ENCODE data around the gene GDI2. TPM values are rescaled to one million over a fixed set of nuclear protein-coding genes. Genes with fewer than 3 reads are reported as not detected.

Gene GDI2
- total RNA-seq: 100 to 1,000 TPM; 137 to 140 TPM
- 100 to 1,000 TPM; 193 to 248 TPM for polyA plus RNA-seq

DNA sequence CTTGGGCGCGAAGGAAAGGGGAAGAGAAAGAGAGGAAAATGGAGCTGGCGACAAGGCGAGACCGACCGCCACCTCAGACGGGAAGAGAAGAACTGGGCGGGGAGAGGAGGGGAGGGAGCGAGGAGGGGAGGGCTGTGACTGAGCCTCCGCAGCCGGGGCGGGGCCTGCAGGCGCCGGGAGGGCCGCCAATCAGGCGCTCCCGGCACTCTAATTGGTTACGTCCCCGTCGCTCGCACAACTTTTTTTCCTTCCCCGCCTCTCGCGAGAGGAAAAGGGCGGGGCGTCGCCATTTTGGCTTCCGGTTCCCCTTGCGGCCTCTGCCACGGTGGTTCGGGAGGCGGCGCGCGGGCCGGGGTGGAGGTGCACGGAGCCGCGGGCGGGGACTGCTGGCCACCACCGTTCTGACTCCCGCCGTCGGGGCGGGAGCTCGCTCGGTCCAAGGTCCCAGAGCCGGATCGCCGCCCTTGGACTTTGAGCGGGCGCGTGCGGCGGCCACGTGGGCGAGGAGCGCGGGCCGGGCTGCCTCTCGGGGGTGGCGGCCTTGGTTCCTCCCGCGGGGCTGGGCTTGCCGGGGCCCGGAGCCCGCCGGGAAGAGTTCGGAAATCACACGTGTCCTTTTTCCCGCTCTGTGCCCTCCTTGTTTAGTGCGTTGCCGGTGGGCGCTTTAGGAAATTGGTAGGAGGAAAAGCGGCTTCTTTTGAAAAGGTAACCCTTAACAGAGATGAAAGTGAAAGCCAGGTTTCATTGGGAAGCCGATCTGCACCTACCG lies at the start of gene GDI2:
TSS of gene GDI2 (minus strand) at position 94 of the 769 bp plus-strand sequence. CDS start 176 bp downstream, outside the sequence.
- H3K27ac ChIP-seq (ENCODE audit: low read depth, low read length): peak within 1 kb of the TSS; percentile 98

DNA sequence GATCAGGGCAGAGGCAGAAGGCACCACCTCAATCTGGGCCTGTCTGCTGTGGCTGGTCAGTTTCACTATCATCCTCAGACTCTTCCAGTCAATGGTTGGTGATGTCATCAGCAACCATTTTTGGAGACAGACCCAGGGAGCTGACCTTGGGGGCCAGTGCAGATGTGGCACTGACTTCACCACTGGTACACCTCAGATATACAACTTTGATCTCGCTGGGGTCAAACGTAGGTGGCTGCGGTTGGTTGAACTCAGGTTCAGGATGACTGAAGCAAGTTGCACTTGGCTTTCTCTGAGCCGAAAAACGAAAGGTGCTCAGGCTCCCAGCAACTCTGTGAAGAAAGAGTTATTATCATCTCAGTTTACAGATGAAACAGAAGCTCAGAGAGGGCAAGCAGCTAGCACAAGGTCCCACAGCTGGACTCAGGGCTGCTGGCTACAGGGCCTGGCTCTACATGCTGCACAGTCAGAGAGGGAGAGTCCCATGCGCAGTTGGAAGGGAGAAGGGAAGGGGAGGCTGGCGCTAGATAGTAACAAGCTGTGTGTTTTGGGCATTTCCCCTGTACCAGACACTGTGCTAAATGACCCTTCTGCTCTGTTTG lies 49.2 kb upstream of the GDI2 start:
- CTCF ChIA-PET (ENCODE audit: partially characterized antibody): no interaction called here
- Histone ChIP-seq H3K36me3 (ENCODE audit: insufficient read depth, low read length) (no peaks in the 10 kb centered on the region), H3K4me1 (ENCODE audit: insufficient read depth, low read length) (no peaks in the 10 kb centered on the region), H3K9me3 (ENCODE audit: control insufficient read depth in 1 of 2, low read length in 2 of 2) (no peaks in the 10 kb centered on the region), H3K27me3 (ENCODE audit: insufficient read depth, low read length) (no peaks in the 10 kb centered on the region), H3K4me3 (ENCODE audit: low read length in 2 of 2) (no peak overlapping the region), H3K27ac (ENCODE audit: low read depth, low read length) (no peak overlapping the region)
- Mint-ChIP-seq H3K4me3 (no peak overlapping the region), H3K27ac (peak overlapping the region in 1 of 7 donors; percentile 25), H3K9me3 (no peaks in the 10 kb centered on the region), H3K36me3 (peaks cover 0 to 6% of the 10 kb centered on the region in 2 donors), H3K27me3 (no peaks in the 10 kb centered on the region), H3K4me1 (peaks cover 0 to 2% (median 0%) of the 10 kb centered on the region in 4 donors)
- POLR2A ChIA-PET (ENCODE audit: partially characterized antibody): no interaction called here
- intact Hi-C loops (cut with micrococcal nuclease): no loop called here
- DNase-seq: no peak

More for the DNA sequence above, at the start of gene GDI2:
- Mint-ChIP-seq H3K4me1 (peaks cover 40 to 64% (median 53%) of the 10 kb centered on the region in 4 donors), H3K4me3 (peak within 1 kb of the TSS; percentile 87 to 99 (median 95)), H3K36me3 (peaks cover 5 to 16% of the 10 kb centered on the region in 2 donors), H3K9me3 (peaks cover 0 to 2% (median 0%) of the 10 kb centered on the region in 8 donors), H3K27ac (peak within 1 kb of the TSS; percentile 88 to 98 (median 97)), H3K27me3 (no peaks in the 10 kb centered on the region)
- DNase-seq: peak; percentile 96 to 98 (median 97)
- CTCF ChIA-PET (ENCODE audit: partially characterized antibody): interaction anchor here (0.9 to 1.2 kb wide), 3 partner anchors 59 to 125 kb away, joined by 3 to 4 read pairs (median 4); no protein-coding TSS in a partner anchor
- H3K27me3 ChIP-seq (ENCODE audit: insufficient read depth, low read length): no peaks in the 10 kb centered on the region
- H3K4me3 ChIP-seq (ENCODE audit: low read length in 2 of 2): peak within 1 kb of the TSS; percentile 78 to 95
- H3K9me3 ChIP-seq (ENCODE audit: control insufficient read depth in 1 of 2, low read length in 2 of 2): no peaks in the 10 kb centered on the region
- H3K4me1 ChIP-seq (ENCODE audit: insufficient read depth, low read length): peaks cover 50% of the 10 kb centered on the region
- intact Hi-C loops (cut with micrococcal nuclease): loop anchor here (1.0 to 10.0 kb wide), 9 partner anchors 39 to 1975 kb away; partner anchors contain the start of genes ATP5F1C, FBH1, IL15RA and RBM17
- H3K36me3 ChIP-seq (ENCODE audit: insufficient read depth, low read length): no peaks in the 10 kb centered on the region
- POLR2A ChIA-PET (ENCODE audit: partially characterized antibody): interaction anchor here (0.7 to 2.6 kb wide), 20 partner anchors 9 to 596 kb away, joined by 3 to 27 read pairs (median 4); partner anchors contain the start of genes ANKRD16, FBH1 and TASOR2

DNA sequence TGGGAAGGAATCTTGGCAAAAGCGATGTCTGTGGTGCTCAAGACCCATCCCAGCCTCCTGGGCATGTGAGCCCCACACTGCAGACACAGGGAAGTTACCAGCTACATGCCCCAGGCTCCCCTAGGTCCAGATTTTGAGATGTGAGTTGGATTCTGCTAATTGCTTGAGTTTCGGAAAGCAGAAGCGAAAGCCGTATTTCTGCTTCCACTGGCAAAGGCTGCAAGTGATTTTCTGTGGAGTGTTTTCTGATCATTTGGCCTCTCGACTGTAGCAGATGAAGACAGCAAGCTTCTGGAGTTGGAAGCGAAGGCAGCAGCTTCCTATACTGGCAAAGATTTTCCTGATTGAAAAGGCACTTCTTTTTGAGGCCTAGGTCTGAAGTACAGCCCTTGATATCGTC lies 46.8 kb upstream of the GDI2 start:
- intact Hi-C loops (cut with micrococcal nuclease): no loop called here
- Histone ChIP-seq H3K36me3 (ENCODE audit: insufficient read depth, low read length) (no peaks in the 10 kb centered on the region), H3K27me3 (ENCODE audit: insufficient read depth, low read length) (no peaks in the 10 kb centered on the region), H3K4me3 (ENCODE audit: low read length in 2 of 2) (no peak overlapping the region), H3K27ac (ENCODE audit: low read depth, low read length) (no peak overlapping the region), H3K9me3 (ENCODE audit: control insufficient read depth in 1 of 2, low read length in 2 of 2) (no peaks in the 10 kb centered on the region), H3K4me1 (ENCODE audit: insufficient read depth, low read length) (no peaks in the 10 kb centered on the region)
- POLR2A ChIA-PET (ENCODE audit: partially characterized antibody): no interaction called here
- Mint-ChIP-seq H3K27me3 (no peaks in the 10 kb centered on the region), H3K4me1 (peaks cover 0 to 2% (median 0%) of the 10 kb centered on the region in 4 donors), H3K9me3 (no peaks in the 10 kb centered on the region), H3K27ac (peak overlapping the region in 1 of 7 donors; percentile 29), H3K36me3 (peaks cover 0 to 6% of the 10 kb centered on the region in 2 donors), H3K4me3 (no peak overlapping the region)
- CTCF ChIA-PET (ENCODE audit: partially characterized antibody): interaction anchor here (1.3 kb wide), 1 partner anchor 17 kb away, joined by 4 read pairs; no protein-coding TSS in a partner anchor
- DNase-seq: no peak

DNA sequence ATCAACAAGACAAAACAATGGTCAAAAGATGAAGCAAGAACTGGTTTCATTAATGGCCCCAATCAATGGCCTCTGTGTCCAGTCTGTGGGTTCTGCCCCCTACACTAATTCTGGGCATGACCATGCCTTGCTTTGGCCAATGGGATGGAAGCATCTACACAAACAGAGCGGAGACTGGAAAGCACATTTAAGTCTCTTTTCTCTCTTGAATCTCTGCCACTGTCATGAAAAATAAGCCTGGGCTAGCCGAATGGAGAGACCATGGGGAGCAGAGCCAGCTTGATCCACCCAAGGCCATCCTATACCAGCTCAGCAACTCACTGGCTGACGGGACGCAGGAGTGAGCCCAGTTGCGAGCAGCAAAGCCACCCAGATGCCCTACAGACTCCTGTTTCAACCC lies 45.6 kb upstream of the GDI2 start:
- H3K36me3 ChIP-seq (ENCODE audit: insufficient read depth, low read length): no peaks in the 10 kb centered on the region
- no peak for DNase-seq
- H3K4me3 ChIP-seq (ENCODE audit: low read length in 2 of 2): no peak overlapping the region
- H3K9me3 Mint-ChIP-seq: no peaks in the 10 kb centered on the region
- H3K36me3 Mint-ChIP-seq: peaks cover 0 to 6% of the 10 kb centered on the region in 2 donors
- intact Hi-C loops (cut with micrococcal nuclease): no loop called here
- no peak overlapping the region for H3K27ac Mint-ChIP-seq
- H3K27me3 ChIP-seq (ENCODE audit: insufficient read depth, low read length): no peaks in the 10 kb centered on the region
- H3K9me3 ChIP-seq (ENCODE audit: control insufficient read depth in 1 of 2, low read length in 2 of 2): no peaks in the 10 kb centered on the region
- H3K4me1 Mint-ChIP-seq: peaks cover 0 to 2% (median 0%) of the 10 kb centered on the region in 4 donors
- POLR2A ChIA-PET (ENCODE audit: partially characterized antibody): interaction anchor here (1.0 kb wide), 1 partner anchor 31 kb away, joined by 3 read pairs; the partner anchor contains the start of genes ANKRD16 and FBH1
- H3K4me3 Mint-ChIP-seq: no peak overlapping the region
- CTCF ChIA-PET (ENCODE audit: partially characterized antibody): interaction anchor here (0.8 to 1.3 kb wide), 3 partner anchors 10 to 15 kb away, joined by 3 to 4 read pairs (median 4); no protein-coding TSS in a partner anchor
- H3K4me1 ChIP-seq (ENCODE audit: insufficient read depth, low read length): no peaks in the 10 kb centered on the region
- no peak overlapping the region for H3K27ac ChIP-seq (ENCODE audit: low read depth, low read length)
- H3K27me3 Mint-ChIP-seq: no peaks in the 10 kb centered on the region

DNA sequence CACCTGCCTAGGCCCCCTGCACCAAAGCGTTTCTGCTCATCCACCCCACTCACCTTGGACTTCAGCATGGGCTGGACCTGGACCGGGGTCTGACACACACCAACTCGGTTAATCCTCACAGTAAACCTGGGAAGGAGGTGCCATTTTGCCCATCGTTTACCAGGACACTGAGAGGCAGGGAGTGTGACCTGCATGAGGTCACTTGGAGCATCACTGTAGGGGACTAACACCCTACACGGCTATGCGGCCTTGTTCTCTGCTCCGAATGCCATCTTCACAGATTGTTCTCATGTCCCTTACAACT lies 43.4 kb upstream of the GDI2 start:
- no peak for DNase-seq
- peaks cover 2 to 4% of the 10 kb centered on the region in 2 donors for H3K27me3 Mint-ChIP-seq
- Histone ChIP-seq H3K9me3 (ENCODE audit: control insufficient read depth in 1 of 2, low read length in 2 of 2) (no peaks in the 10 kb centered on the region), H3K4me3 (ENCODE audit: low read length in 2 of 2) (no peak overlapping the region), H3K36me3 (ENCODE audit: insufficient read depth, low read length) (no peaks in the 10 kb centered on the region), H3K4me1 (ENCODE audit: insufficient read depth, low read length) (no peaks in the 10 kb centered on the region), H3K27me3 (ENCODE audit: insufficient read depth, low read length) (no peaks in the 10 kb centered on the region), H3K27ac (ENCODE audit: low read depth, low read length) (no peak overlapping the region)
- POLR2A ChIA-PET (ENCODE audit: partially characterized antibody): no interaction called here
- H3K4me3 Mint-ChIP-seq: no peak overlapping the region
- no peaks in the 10 kb centered on the region for H3K9me3 Mint-ChIP-seq
- intact Hi-C loops (cut with micrococcal nuclease): no loop called here
- no peak overlapping the region for H3K27ac Mint-ChIP-seq
- H3K4me1 Mint-ChIP-seq: no peaks in the 10 kb centered on the region
- H3K36me3 Mint-ChIP-seq: no peaks in the 10 kb centered on the region
- CTCF ChIA-PET (ENCODE audit: partially characterized antibody): no interaction called here

DNA sequence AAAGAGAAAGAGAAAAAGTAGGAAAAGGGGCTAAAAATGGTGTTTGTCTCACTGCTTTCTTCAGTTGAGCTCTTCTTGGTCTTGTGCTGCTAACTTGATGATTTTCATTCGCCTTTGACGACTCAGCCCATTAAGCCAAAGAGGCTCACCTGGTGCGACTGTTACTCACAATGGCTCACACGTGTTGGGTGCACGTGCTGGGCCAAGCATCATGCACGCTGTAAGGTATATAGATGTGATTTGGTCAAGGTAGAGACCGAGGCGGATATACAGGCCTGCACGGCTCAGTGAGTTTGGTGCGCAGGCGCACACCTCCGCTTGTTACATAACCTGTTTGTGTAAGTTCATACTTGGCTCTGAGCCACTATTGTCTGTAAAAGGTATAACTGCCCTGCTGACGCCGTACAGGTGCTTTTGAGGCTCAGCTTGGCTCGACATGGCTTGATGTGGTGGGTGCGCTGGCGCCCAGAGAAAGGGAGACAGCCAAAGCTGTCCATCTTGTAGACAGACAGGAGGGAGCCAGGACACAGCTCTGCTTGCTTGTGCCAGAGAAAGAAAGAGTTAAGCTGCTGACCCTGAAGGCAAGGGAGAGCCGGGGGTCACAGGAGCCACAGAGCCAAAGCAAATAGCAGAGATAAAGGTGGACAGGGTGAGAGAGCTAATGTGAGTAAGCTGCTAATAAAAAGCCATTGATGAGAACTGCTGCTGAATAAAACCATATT lies 42.9 kb upstream of the GDI2 start:
- intact Hi-C loops (cut with micrococcal nuclease): no loop called here
- Mint-ChIP-seq H3K27ac (no peak overlapping the region), H3K4me3 (no peak overlapping the region), H3K9me3 (no peaks in the 10 kb centered on the region), H3K27me3 (peaks cover 2 to 4% of the 10 kb centered on the region in 2 donors), H3K36me3 (no peaks in the 10 kb centered on the region), H3K4me1 (no peaks in the 10 kb centered on the region)
- no peak overlapping the region for H3K27ac ChIP-seq (ENCODE audit: low read depth, low read length)
- ChIA-PET POLR2A (ENCODE audit: partially characterized antibody) (no interaction called here), CTCF (ENCODE audit: partially characterized antibody) (interaction anchor here (0.7 kb wide), 1 partner anchor 18 kb away, joined by 3 read pairs; no protein-coding TSS in a partner anchor)
- H3K9me3 ChIP-seq (ENCODE audit: control insufficient read depth in 1 of 2, low read length in 2 of 2): no peaks in the 10 kb centered on the region
- no peak for DNase-seq
- H3K36me3 ChIP-seq (ENCODE audit: insufficient read depth, low read length): no peaks in the 10 kb centered on the region
- H3K4me1 ChIP-seq (ENCODE audit: insufficient read depth, low read length): no peaks in the 10 kb centered on the region
- H3K27me3 ChIP-seq (ENCODE audit: insufficient read depth, low read length): no peaks in the 10 kb centered on the region
- H3K4me3 ChIP-seq (ENCODE audit: low read length in 2 of 2): no peak overlapping the region

DNA sequence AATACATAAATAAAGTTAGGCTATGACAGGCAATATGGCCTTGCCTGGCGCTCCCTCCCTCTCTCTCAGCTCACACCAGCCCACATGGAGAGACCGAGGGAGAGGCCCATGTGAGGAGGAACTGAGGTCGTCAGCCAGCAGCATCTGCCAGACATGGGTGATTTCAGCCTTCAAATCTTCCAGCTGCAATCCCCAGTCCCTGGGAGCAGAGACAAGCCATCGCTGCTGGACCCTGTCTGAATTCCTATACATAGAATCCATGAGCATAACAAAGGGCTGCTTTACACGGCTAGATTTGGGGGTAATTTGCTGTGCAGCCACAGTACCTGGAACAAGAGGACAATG lies 40.9 kb upstream of the GDI2 start:
- intact Hi-C loops (cut with micrococcal nuclease): no loop called here
- Histone ChIP-seq H3K9me3 (ENCODE audit: control insufficient read depth in 1 of 2, low read length in 2 of 2) (no peaks in the 10 kb centered on the region), H3K36me3 (ENCODE audit: insufficient read depth, low read length) (no peaks in the 10 kb centered on the region), H3K27me3 (ENCODE audit: insufficient read depth, low read length) (no peaks in the 10 kb centered on the region), H3K4me1 (ENCODE audit: insufficient read depth, low read length) (no peaks in the 10 kb centered on the region), H3K27ac (ENCODE audit: low read depth, low read length) (no peak overlapping the region), H3K4me3 (ENCODE audit: low read length in 2 of 2) (no peak overlapping the region)
- Mint-ChIP-seq H3K9me3 (no peaks in the 10 kb centered on the region), H3K4me1 (peaks cover 0 to 1% (median 0%) of the 10 kb centered on the region in 4 donors), H3K27me3 (peaks cover 2 to 4% of the 10 kb centered on the region in 2 donors), H3K27ac (no peak overlapping the region), H3K4me3 (no peak overlapping the region), H3K36me3 (no peaks in the 10 kb centered on the region)
- POLR2A ChIA-PET (ENCODE audit: partially characterized antibody): interaction anchor here (1.2 kb wide), 1 partner anchor 8 kb away, joined by 3 read pairs; no protein-coding TSS in a partner anchor
- no peak for DNase-seq
- CTCF ChIA-PET (ENCODE audit: partially characterized antibody): no interaction called here
